ENCODE data around the gene TMC6.

GRCh38 chr17:78176548-78177025 lies 48.0 kb upstream of the TMC6 start:
- peak; percentile 72 for TF ChIP-seq CTCF (IDR thresholded peaks at IDR 0.05; ENCODE audit: insufficient read depth, low read depth, low read length)
- no peak for TF ChIP-seq EZH2 (IDR thresholded peaks at IDR 0.05; ENCODE audit: insufficient read depth, low read length)

Measured in astrocyte (in vitro differentiated cells and primary cell).